ENCODE measurements around the gene MDH2.

DNA sequence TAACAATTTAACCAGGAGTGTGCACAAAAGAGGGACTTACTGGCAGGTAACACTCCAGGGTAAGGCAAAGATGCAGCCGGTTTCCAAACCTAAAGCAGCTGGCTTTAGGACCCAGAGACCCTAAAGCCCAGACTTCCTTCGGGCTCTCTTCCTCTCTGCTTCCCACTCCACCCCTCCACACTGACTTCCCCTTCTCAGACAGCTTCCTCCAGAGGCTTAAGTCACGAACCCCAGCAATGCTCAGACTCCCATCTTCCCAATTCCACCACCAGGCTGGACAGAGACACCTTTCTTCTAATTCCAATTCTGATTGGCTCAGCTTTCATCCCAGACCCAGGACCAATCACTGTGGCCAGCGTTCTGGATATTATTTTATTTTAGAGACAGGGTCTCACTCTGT, 24.9 kb upstream of the MDH2 start:
- TF ChIP-seq, protein P1, sequence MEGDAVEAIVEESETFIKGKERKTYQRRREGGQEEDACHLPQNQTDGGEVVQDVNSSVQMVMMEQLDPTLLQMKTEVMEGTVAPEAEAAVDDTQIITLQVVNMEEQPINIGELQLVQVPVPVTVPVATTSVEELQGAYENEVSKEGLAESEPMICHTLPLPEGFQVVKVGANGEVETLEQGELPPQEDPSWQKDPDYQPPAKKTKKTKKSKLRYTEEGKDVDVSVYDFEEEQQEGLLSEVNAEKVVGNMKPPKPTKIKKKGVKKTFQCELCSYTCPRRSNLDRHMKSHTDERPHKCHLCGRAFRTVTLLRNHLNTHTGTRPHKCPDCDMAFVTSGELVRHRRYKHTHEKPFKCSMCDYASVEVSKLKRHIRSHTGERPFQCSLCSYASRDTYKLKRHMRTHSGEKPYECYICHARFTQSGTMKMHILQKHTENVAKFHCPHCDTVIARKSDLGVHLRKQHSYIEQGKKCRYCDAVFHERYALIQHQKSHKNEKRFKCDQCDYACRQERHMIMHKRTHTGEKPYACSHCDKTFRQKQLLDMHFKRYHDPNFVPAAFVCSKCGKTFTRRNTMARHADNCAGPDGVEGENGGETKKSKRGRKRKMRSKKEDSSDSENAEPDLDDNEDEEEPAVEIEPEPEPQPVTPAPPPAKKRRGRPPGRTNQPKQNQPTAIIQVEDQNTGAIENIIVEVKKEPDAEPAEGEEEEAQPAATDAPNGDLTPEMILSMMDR (IDR thresholded peaks at IDR 0.05; ENCODE audit: poor library complexity), result no peak
- TF ChIP-seq EZH2 (IDR thresholded peaks at IDR 0.05; ENCODE audit: borderline replicate concordance), result no peak
- no peak for TF ChIP-seq EZH2phosphoT487 (IDR thresholded peaks at IDR 0.05; ENCODE audit: low read depth, severe bottlenecking, unreplicated experiment)

All from hepatocyte (in vitro differentiated cells).